Measurements from ENCODE around the gene NOXO1.

NOXO1 gene

GRCh38 chr16:1997494-1998359, 16.5 kb upstream of the NOXO1 start:
- DNase-seq (ENCODE audit: low spot score): no peak

GRCh38 chr16:1993731-1994131, 12.5 kb upstream of the NOXO1 start:
- peak; percentile 73 for DNase-seq (ENCODE audit: low spot score)

- DNase-seq (ENCODE audit: low spot score): no peak
Observed at GRCh38 chr16:1992704-1993317, 11.5 kb upstream of the NOXO1 start.

- DNase-seq (ENCODE audit: low spot score): peak; percentile 94
Observed at GRCh38 chr16:1991948-1992703, 10.9 kb upstream of the NOXO1 start.

GRCh38 chr16:1991588-1991947, 10.3 kb upstream of the NOXO1 start:
- no peak for DNase-seq (ENCODE audit: low spot score)

- peak; percentile 70 for DNase-seq (ENCODE audit: low spot score)
Observed at GRCh38 chr16:1991135-1991551, 9.9 kb upstream of the NOXO1 start.

GRCh38 chr16:1990351-1991134, 9.3 kb upstream of the NOXO1 start:
- no peak for DNase-seq (ENCODE audit: low spot score)

GRCh38 chr16:1990101-1990350, 8.8 kb upstream of the NOXO1 start:
- no peak for DNase-seq (ENCODE audit: low spot score)

- DNase-seq (ENCODE audit: low spot score): no peak
Observed at GRCh38 chr16:1989209-1990100, 8.2 kb upstream of the NOXO1 start, which contains the start of gene SYNGR3. SYNGR3 (plus strand) TSS chr16:1989970; CDS start chr16:1990103, 133 bp downstream.

- DNase-seq (ENCODE audit: low spot score): no peak
Observed at GRCh38 chr16:1987198-1987597, 5.9 kb upstream of the NOXO1 start.

- DNase-seq (ENCODE audit: low spot score): no peak
Observed at GRCh38 chr16:1985466-1986150, 4.3 kb upstream of the NOXO1 start.

GRCh38 chr16:1984347-1985225, 3.3 kb upstream of the NOXO1 start:
- no peak for DNase-seq (ENCODE audit: low spot score)

GRCh38 chr16:1983544-1984346, 2.5 kb upstream of the NOXO1 start, which contains the start of gene GFER:
GFER (plus strand) TSS chr16:1984193; CDS start chr16:1984219, 26 bp downstream.
- peak; percentile 83 for DNase-seq (ENCODE audit: low spot score)

- no peak for DNase-seq (ENCODE audit: low spot score)
Observed at GRCh38 chr16:1982991-1983543, 1.8 kb upstream of the NOXO1 start.

- no peak for DNase-seq (ENCODE audit: low spot score)
Observed at GRCh38 chr16:1982013-1982433, 754 bp upstream of the NOXO1 start.

- DNase-seq (ENCODE audit: low spot score): no peak
Observed at GRCh38 chr16:1980770-1981087, 540 bp downstream of the NOXO1 start.

GRCh38 chr16:1980030-1980769, 1.1 kb downstream of the NOXO1 start:
- DNase-seq (ENCODE audit: low spot score): no peak
